Bronchial epithelial cell (primary cell): ENCODE results near the gene ZNF791. TPM values are rescaled to one million over a fixed set of nuclear protein-coding genes. Genes with fewer than 3 reads are reported as not detected.

ENCODE experiments used
- DNase-seq: peaks from one replicate; pipeline ENCODE4 v3.0.0-alpha.2; 2010; ENCODE audit warnings: low read depth
- FAIRE-seq: peaks from 2 replicates; lab custom pipeline; 2011; peaks lifted over from hg19 to GRCh38; lab: Jason Lieb, UNC
- H3K27me3 ChIP-seq: 2 replicates; pipeline ENCODE4 v1.5.1; 2011; ENCODE audit warnings: low read length; ENCODE audit not compliant: control insufficient read depth, insufficient read depth
- H3K36me3 ChIP-seq: 2 replicates; pipeline ENCODE4 v1.5.1; 2011; ENCODE audit warnings: low read length; ENCODE audit not compliant: control insufficient read depth, insufficient read depth
- H3K4me3 ChIP-seq: 2 replicates; pipeline ENCODE4 v1.5.1; 2011; ENCODE audit warnings: mild to moderate bottlenecking, low read depth, low read length, control low read depth
- total RNA-seq: library from RNA; depleted of rRNA; stranded (reverse); fragments of >200 nt; gene quantifications from 2 replicates; pipeline ENCODE4 v1.2.1, GENCODE V29; 2014
- TF ChIP-seq, protein P1 (sequence below): IDR thresholded peaks from 2 replicates; pipeline ENCODE4 v1.5.1; 2011; ENCODE audit warnings: mild to moderate bottlenecking, moderate library complexity, low read length, control low read depth, inconsistent platforms; ENCODE audit not compliant: insufficient read depth, severe bottlenecking

Gene ZNF791
- total RNA-seq, 1 donor from 2014 or later = 11.1 TPM

DNA sequence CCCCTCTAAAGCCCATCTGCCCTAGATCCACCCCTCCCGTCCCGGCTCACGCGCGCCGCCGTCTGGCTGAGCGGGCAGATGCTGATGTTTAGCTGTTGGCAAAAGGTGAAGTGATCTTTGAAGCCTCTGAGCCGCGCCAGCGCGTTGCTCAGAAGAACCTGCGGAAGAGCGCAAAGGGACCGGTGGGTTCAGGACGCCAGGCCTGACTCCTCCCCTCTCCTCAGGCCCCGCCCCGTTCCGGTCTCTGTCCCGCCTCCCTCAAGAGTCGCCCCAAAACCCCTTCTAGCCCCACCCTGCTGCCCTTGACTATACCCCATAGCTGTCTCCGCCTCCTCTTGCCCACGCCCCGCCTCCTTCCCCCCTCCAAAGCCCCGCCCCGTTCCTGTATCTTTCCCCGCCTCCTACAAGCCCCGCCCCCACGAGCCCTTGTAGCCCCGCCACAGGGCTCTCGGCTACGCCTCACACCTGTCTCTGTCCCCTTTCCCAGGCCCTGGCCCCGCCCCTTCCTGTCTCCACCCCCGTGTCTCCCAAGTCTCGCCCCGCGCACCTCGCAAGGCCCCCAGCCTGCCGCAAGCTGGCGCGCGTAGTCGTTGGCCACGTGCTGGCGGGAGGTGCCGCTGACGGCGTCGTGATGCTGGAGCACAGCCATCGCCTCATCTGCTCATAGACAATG is 46.3 kb downstream of the ZNF791 start:
- Histone ChIP-seq H3K36me3 (peaks cover 10% of the 10 kb centered on the region), H3K4me3 (no peak overlapping the region), H3K27me3 (no peaks in the 10 kb centered on the region)
- FAIRE-seq (no peak), DNase-seq (no peak)
- TF ChIP-seq, protein P1, sequence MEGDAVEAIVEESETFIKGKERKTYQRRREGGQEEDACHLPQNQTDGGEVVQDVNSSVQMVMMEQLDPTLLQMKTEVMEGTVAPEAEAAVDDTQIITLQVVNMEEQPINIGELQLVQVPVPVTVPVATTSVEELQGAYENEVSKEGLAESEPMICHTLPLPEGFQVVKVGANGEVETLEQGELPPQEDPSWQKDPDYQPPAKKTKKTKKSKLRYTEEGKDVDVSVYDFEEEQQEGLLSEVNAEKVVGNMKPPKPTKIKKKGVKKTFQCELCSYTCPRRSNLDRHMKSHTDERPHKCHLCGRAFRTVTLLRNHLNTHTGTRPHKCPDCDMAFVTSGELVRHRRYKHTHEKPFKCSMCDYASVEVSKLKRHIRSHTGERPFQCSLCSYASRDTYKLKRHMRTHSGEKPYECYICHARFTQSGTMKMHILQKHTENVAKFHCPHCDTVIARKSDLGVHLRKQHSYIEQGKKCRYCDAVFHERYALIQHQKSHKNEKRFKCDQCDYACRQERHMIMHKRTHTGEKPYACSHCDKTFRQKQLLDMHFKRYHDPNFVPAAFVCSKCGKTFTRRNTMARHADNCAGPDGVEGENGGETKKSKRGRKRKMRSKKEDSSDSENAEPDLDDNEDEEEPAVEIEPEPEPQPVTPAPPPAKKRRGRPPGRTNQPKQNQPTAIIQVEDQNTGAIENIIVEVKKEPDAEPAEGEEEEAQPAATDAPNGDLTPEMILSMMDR = no peak

DNA sequence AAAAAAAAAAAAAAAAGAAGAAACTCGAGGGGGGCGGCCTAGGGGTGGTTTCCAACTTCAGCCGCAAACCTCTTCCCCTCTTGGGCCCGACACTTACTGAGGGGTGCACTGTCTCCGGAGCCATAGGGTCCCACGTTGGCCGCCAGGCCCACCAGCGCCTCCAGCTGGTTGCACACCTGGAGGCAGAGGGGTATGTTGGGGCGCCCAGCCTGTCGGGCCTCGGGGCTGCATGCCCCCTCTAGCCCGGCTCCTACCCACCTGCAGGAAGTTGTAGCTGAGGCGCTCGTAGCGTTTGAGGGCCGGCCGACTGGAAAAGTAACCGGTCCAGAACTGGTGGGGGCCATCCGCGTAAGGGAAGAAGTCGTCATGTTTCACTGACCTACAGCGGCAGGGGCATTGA is 47.2 kb downstream of the ZNF791 start:
- FAIRE-seq (no peak), DNase-seq (no peak)
- H3K4me3 ChIP-seq = no peak overlapping the region
- TF ChIP-seq, protein P1 = no peak
- H3K27me3 ChIP-seq = no peaks in the 10 kb centered on the region
- H3K36me3 ChIP-seq = peaks cover 10% of the 10 kb centered on the region

DNA sequence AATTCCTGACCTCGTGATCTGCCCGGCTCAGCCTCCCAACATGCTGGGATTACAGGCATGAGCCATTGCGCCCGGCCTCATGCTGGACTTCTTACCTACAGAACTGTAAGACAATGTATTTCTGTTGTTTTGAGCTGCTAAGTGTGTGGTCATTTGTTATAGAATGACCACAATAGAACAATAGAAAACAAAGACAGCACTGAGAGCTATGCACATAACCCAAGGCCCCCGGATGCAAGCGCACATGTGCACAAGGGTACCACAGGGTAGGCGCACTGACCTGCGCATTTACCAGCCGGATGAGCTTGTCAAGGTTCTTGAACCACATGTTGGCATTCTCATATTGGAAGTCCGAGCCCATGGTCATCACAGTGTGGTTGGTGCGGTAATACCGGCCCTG is 50.3 kb downstream of the ZNF791 start:
- DNase-seq (no peak), FAIRE-seq (no peak)
- H3K36me3 ChIP-seq = peaks cover 16% of the 10 kb centered on the region
- no peak overlapping the region for H3K4me3 ChIP-seq
- no peaks in the 10 kb centered on the region for H3K27me3 ChIP-seq
- TF ChIP-seq, protein P1 = no peak

DNA sequence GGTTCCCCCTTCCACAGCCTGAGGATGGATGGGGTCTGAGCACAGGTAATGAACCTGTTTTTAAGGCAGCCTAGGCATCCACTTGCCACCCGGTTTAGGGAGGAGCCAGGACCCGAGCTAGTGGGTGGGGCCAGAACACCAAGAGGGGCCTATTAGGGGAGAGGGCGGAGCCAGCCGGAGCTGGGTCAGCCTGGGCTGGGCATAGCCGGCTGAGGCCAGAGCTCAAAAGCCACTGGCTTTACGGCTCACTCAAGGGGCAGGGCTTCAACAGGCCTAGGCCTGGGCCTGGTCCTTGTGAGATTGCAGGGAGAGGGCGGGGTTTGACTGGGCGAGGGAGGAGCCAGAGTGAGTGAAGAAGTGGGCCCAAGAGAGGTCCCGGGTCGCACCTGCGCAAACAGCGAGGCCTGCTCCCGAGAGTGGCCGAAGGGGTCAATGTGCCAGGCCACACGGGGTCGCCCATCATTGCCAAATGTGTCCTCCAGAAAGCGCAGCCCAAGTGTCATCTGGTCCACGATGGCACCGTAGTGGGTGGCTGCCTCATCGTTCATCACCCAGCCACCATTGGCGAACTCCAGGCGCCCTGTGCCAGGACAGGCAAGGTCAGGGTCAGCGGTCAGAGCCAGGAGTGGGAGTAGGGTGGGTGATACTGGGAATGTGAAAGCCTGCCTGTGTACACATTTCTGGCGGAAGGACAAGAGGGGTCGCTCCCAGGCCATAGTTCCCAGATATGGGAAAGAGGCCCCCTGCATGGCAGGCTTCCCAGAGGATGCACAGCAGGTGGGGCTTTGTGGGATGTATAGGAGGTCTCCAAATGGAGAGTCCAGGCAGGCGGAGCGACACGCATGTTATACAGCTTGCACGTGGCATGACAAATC is 53.9 kb downstream of the ZNF791 start:
- Histone ChIP-seq H3K4me3 (no peak overlapping the region), H3K36me3 (peaks cover 14% of the 10 kb centered on the region), H3K27me3 (no peaks in the 10 kb centered on the region)
- TF ChIP-seq, protein P1 = no peak
- FAIRE-seq (no peak), DNase-seq (no peak)

DNA sequence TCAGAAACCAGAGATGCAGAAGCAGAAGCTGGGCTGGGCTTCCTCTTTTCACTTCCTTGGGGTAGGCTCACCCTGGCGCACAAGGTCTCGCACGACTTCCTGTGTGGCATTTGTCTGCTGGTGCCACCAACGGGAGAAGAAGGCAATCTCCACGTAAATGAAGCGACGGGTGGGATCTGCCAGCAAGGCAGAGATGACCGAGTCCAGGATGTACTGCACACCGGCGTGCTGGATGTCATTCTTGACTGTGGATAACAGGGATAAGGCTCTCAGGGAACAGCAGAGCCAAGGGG is 54.5 kb downstream of the ZNF791 start:
- DNase-seq (no peak), FAIRE-seq (no peak)
- H3K36me3 ChIP-seq = peaks cover 14% of the 10 kb centered on the region
- TF ChIP-seq, protein P1 = no peak
- no peak overlapping the region for H3K4me3 ChIP-seq
- no peaks in the 10 kb centered on the region for H3K27me3 ChIP-seq
